Right cardiac atrium (tissue), 5 donors: ENCODE data around the gene CLCN4. TPM values are rescaled to one million over a fixed set of nuclear protein-coding genes. Genes with fewer than 3 reads are reported as not detected.

Experiments used
- ATAC-seq, 2 donors: fragments of 200-7000 bp; cut with Tn5 transposase; one replicate each; pipeline versions ENCODE4 v1.8.0 to v1.9.1; 2020; ENCODE audit warnings: moderate library complexity in 2 of 2, mild to moderate bottlenecking in 1 of 2
- DNase-seq, 3 donors: peaks; one replicate each; pipeline ENCODE4 v3.0.0-alpha.2; 2020
- H3K27ac ChIP-seq: one replicate; pipeline ENCODE4 v1.5.1; 2013; ENCODE audit warnings: mild to moderate bottlenecking, low read length, control low read depth, moderate library complexity
- H3K27me3 ChIP-seq: one replicate; pipeline ENCODE4 v1.6.1; 2013; ENCODE audit not compliant: control insufficient read depth, insufficient read depth
- H3K4me1 ChIP-seq: one replicate; pipeline ENCODE4 v1.6.1; 2013; ENCODE audit warnings: low read length; ENCODE audit not compliant: control insufficient read depth, insufficient read depth
- H3K4me3 ChIP-seq: one replicate; pipeline ENCODE4 v1.5.1; 2013; ENCODE audit warnings: low read length, control low read depth
- H3K9me3 ChIP-seq: one replicate; pipeline ENCODE4 v1.6.1; 2013; ENCODE audit warnings: low read length; ENCODE audit not compliant: control insufficient read depth
- WGBS: extraction: QIAGEN DNeasy Blood & Tissue Kit; methylation state at CpG from one replicate; pipeline ENCODE4 v1.1.7; 2013; 5-methylcytosine and 5-hydroxymethylcytosine counted together
- intact Hi-C, 4 donors: fragments of 100-400 bp; cut with DNase I; formaldehyde crosslinking; loops; one replicate each; pipeline versions ENCODE4 v1.11.0 to v1.14.0; 2022 to 2023
- polyA plus RNA-seq: library from polyadenylated mRNA; stranded (reverse); fragments of 200-250 nt; gene quantifications from one replicate; pipeline ENCODE4 v1.2.3, GENCODE V29; 2013
- total RNA-seq, 4 donors: library from RNA; stranded (reverse); fragmentation: NEBNext Ultra II Directional; extraction: Animal tissue kit (Norgen Biotek cat#: 25700); gene quantifications; one replicate each; pipeline ENCODE4 v1.2.1, GENCODE V29; 2021
- donor health status: healthy with polysubstance abuse.
- donor health status: DM: no; HTN: yes; CAD: no.
- donor health status: DM: no; HTN: no; CAD: no.
- donor health status: DM: no; HTN: yes; CAD: no; lungs with severe emphysema.
- donor health status: DM: yes; HTN: yes; CAD: no.

The CLCN4 gene
- total and polyA plus RNA-seq, 5 donors, result 11.0 to 34.9 (median 29.7) TPM

GRCh38 chrX:10117864-10118377 is 38.9 kb upstream of the CLCN4 start:
- Histone ChIP-seq H3K27me3 (no peaks in the 10 kb centered on the region), H3K4me3 (no peak overlapping the region), H3K27ac (no peak overlapping the region), H3K4me1 (no peaks in the 10 kb centered on the region), H3K9me3 (no peaks in the 10 kb centered on the region)
- intact Hi-C loops, result loop anchor here in 3 of 4 donors (2.0 to 5.0 kb wide), 3 partner anchors 121 to 231 kb away; no protein-coding TSS in a partner anchor
- DNase-seq (no peak), ATAC-seq (no peak)
- 90% methylated on average over 9 of the region's 9 CpGs for WGBS

DNA sequence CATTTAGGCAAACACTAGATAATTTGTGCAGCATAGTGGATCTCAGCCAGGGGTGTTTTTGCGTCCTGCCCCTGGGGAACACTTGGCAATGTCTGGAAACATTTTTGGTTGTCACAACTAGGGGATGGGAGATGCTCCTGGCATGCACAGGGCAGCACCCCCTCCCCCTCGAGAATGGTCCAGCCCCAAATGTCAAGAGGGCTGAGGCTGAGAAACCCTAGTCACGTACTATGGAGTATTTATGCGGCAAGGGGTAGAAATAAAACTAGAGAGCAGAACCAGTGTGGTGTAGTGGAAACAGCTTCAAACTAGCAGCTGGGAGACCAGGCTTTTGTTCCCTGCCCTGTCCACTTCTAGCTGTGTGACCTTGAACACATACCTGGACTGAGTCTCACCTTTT is 38.2 kb upstream of the CLCN4 start:
- Histone ChIP-seq H3K4me3 (no peak overlapping the region), H3K9me3 (no peaks in the 10 kb centered on the region), H3K4me1 (no peaks in the 10 kb centered on the region), H3K27ac (no peak overlapping the region), H3K27me3 (no peaks in the 10 kb centered on the region)
- WGBS, result 72% methylated on average over 4 of the region's 4 CpGs
- no peak for ATAC-seq
- DNase-seq, result no peak
- intact Hi-C loops, result loop anchor here in 3 of 4 donors (2.0 to 5.0 kb wide), 3 partner anchors 121 to 231 kb away; no protein-coding TSS in a partner anchor

- WGBS, result 14% methylated on average over 16 of the region's 16 CpGs
- intact Hi-C loops, result loop anchor here (1.0 to 5.0 kb wide), 4 partner anchors 122 to 232 kb away; no protein-coding TSS in a partner anchor
- Histone ChIP-seq H3K9me3 (no peaks in the 10 kb centered on the region), H3K4me1 (no peaks in the 10 kb centered on the region), H3K27me3 (no peaks in the 10 kb centered on the region), H3K4me3 (no peak overlapping the region), H3K27ac (no peak overlapping the region)
- ATAC-seq, result peak; percentile 49 to 66
- peak in 2 of 3 donors; percentile 46 to 61 for DNase-seq
Measured at GRCh38 chrX:10119399-10119990, 37.3 kb upstream of the CLCN4 start.

DNA sequence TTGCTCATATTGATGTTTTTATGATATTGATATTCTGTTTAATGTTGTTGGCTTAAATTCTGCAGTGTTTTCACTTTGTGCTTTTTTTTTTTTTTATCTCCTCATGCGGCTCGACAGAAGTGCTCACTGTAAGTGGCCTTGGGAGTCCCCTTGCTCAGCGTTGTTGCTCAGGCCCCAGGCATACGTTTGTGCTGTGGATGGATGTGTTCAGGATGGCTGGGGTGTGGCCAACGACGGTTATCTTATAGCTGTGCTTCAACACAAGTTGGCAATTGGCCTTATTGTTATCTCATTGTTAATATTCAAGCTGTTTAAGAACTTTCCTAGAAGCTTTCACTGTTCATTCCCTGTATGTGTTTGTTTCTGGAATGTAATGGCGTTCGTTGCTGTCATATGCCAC is 36.4 kb upstream of the CLCN4 start:
- DNase-seq (no peak), ATAC-seq (no peak)
- Histone ChIP-seq H3K27me3 (no peaks in the 10 kb centered on the region), H3K27ac (no peak overlapping the region), H3K4me3 (no peak overlapping the region), H3K9me3 (no peaks in the 10 kb centered on the region), H3K4me1 (no peaks in the 10 kb centered on the region)
- intact Hi-C loops, result no loop called here
- WGBS, result 67% methylated on average over 8 of the region's 8 CpGs

GRCh38 chrX:10120828-10121227 is 35.9 kb upstream of the CLCN4 start:
- Histone ChIP-seq H3K9me3 (no peaks in the 10 kb centered on the region), H3K27ac (no peak overlapping the region), H3K27me3 (no peaks in the 10 kb centered on the region), H3K4me3 (no peak overlapping the region), H3K4me1 (no peaks in the 10 kb centered on the region)
- intact Hi-C loops, result no loop called here
- DNase-seq, result no peak
- 73% methylated on average over 7 of the region's 7 CpGs for WGBS
- ATAC-seq, result peak; percentile 7 to 16

- no peak for DNase-seq
- no peak overlapping the region for H3K27ac ChIP-seq
- H3K9me3 ChIP-seq, result no peaks in the 10 kb centered on the region
- no peaks in the 10 kb centered on the region for H3K4me1 ChIP-seq
- ATAC-seq, result no peak
- intact Hi-C loops, result no loop called here
- no peaks in the 10 kb centered on the region for H3K27me3 ChIP-seq
- H3K4me3 ChIP-seq, result no peak overlapping the region
- WGBS, result 65% methylated on average over 9 of the region's 9 CpGs
Measured at GRCh38 chrX:10121787-10122186, 35.0 kb upstream of the CLCN4 start.

- WGBS, result 92% methylated on average over 20 of the region's 20 CpGs
- DNase-seq, result no peak
- Histone ChIP-seq H3K9me3 (no peaks in the 10 kb centered on the region), H3K27me3 (no peaks in the 10 kb centered on the region), H3K4me3 (no peak overlapping the region), H3K4me1 (no peaks in the 10 kb centered on the region), H3K27ac (no peak overlapping the region)
- intact Hi-C loops, result no loop called here
- ATAC-seq, result no peak
Measured at GRCh38 chrX:10124506-10125247, 32.1 kb upstream of the CLCN4 start.

DNA sequence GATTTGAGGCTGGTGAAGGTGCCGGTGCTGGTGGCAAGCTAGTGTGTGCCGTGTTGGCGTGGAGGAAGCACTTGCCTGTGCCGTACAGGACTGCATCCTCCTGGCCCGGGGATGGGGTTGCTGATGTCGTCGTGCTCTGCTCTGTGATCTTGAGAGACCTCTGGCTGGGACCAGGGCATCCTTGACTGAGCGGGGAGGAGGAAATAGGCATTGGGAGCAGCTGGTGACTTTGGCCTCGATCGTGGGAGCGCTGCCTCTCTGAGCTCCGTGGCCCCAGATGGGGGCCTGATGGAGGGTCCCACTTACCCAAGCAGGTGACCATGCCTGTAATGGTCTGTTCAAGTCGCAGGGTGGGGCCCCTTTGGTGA is 31.5 kb upstream of the CLCN4 start:
- ATAC-seq, result no peak
- Histone ChIP-seq H3K4me3 (no peak overlapping the region), H3K4me1 (no peaks in the 10 kb centered on the region), H3K9me3 (no peaks in the 10 kb centered on the region), H3K27ac (no peak overlapping the region), H3K27me3 (no peaks in the 10 kb centered on the region)
- intact Hi-C loops, result no loop called here
- 88% methylated on average over 13 of the region's 13 CpGs for WGBS
- no peak for DNase-seq

GRCh38 chrX:10126044-10126443 is 30.7 kb upstream of the CLCN4 start:
- H3K27me3 ChIP-seq, result no peaks in the 10 kb centered on the region
- intact Hi-C loops, result no loop called here
- H3K4me3 ChIP-seq, result no peak overlapping the region
- no peaks in the 10 kb centered on the region for H3K9me3 ChIP-seq
- ATAC-seq, result no peak
- no peak for DNase-seq
- H3K27ac ChIP-seq, result no peak overlapping the region
- WGBS, result 68% methylated on average over 23 of the region's 23 CpGs
- no peaks in the 10 kb centered on the region for H3K4me1 ChIP-seq

GRCh38 chrX:10126834-10127233 is 29.9 kb upstream of the CLCN4 start:
- Histone ChIP-seq H3K27me3 (no peaks in the 10 kb centered on the region), H3K4me1 (no peaks in the 10 kb centered on the region), H3K27ac (no peak overlapping the region), H3K9me3 (no peaks in the 10 kb centered on the region), H3K4me3 (no peak overlapping the region)
- 96% methylated on average over 10 of the region's 10 CpGs for WGBS
- DNase-seq, result no peak
- intact Hi-C loops, result no loop called here
- no peak for ATAC-seq

DNA sequence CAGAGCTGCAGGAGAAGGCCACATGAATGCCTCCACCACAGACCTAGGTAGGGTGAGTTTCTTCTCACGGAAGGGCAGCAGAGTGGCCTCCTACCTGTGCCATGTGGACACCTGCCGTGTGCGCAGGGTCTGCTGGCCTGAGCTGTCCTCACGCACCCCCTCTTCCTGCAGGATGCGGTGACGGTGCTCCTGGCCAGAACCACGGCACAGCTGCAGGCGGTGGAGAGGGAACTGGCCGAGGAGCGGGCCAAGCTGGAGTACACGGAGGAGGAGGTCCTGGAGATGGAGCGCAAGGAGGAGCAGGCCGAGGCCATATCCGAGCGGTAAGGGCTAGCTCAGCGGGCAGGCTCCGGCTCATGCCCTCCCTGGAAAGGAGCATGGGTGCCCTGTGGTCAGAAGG is 28.4 kb upstream of the CLCN4 start:
- Histone ChIP-seq H3K4me1 (no peaks in the 10 kb centered on the region), H3K4me3 (no peak overlapping the region), H3K27me3 (no peaks in the 10 kb centered on the region), H3K27ac (no peak overlapping the region), H3K9me3 (no peaks in the 10 kb centered on the region)
- ATAC-seq, result peak in 1 of 2 donors; percentile 23
- DNase-seq, result no peak
- intact Hi-C loops, result no loop called here
- 89% methylated on average over 17 of the region's 17 CpGs for WGBS
